HG03135 (cell line): ENCODE measurements around the gene PSD4.
A peak's percentile ranks its signal among the peaks of the same experiment; 100 is the strongest.

Experiments
- ATAC-seq: cut with Tn5 transposase; IDR thresholded peaks from one replicate; pipeline ENCODE4 v1.9.1; 2021; ENCODE audit warnings: mild to moderate bottlenecking, moderate library complexity; ENCODE audit not compliant: unreplicated experiment

The PSD4 gene

GRCh38 chr2:113141451-113141850 is 32.3 kb upstream of the PSD4 start:
- ATAC-seq, result no peak

- ATAC-seq, result no peak
These were observed 31.5 kb upstream of the PSD4 start for GRCh38 chr2:113142290-113142689.

- no peak for ATAC-seq
These were observed 29.5 kb upstream of the PSD4 start for GRCh38 chr2:113144259-113144658.

GRCh38 chr2:113148606-113149552 is 24.9 kb upstream of the PSD4 start:
- ATAC-seq, result no peak

GRCh38 chr2:113149553-113150257 is 24.1 kb upstream of the PSD4 start:
- no peak for ATAC-seq

- no peak for ATAC-seq
These were observed 23.5 kb upstream of the PSD4 start for GRCh38 chr2:113150258-113150601.

- no peak for ATAC-seq
These were observed 18.4 kb upstream of the PSD4 start for GRCh38 chr2:113155331-113155730.

- ATAC-seq, result no peak
These were observed 17.3 kb upstream of the PSD4 start for GRCh38 chr2:113156278-113157117.

GRCh38 chr2:113157118-113157896 is 16.5 kb upstream of the PSD4 start:
- ATAC-seq, result peak; percentile 62

- ATAC-seq, result no peak
These were observed 15.6 kb upstream of the PSD4 start for GRCh38 chr2:113157897-113158753.

- no peak for ATAC-seq
These were observed 14.8 kb upstream of the PSD4 start for GRCh38 chr2:113158884-113159553.

- ATAC-seq, result no peak
These were observed 13.5 kb upstream of the PSD4 start for GRCh38 chr2:113160248-113160647.

- ATAC-seq, result no peak
These were observed 12.8 kb upstream of the PSD4 start for GRCh38 chr2:113160962-113161361.

GRCh38 chr2:113162173-113162572 is 11.6 kb upstream of the PSD4 start:
- no peak for ATAC-seq

- no peak for ATAC-seq
These were observed 10.9 kb upstream of the PSD4 start for GRCh38 chr2:113162869-113163268.

- ATAC-seq, result no peak
These were observed 9.4 kb upstream of the PSD4 start for GRCh38 chr2:113164215-113164929.

- ATAC-seq, result no peak
These were observed 8.7 kb upstream of the PSD4 start for GRCh38 chr2:113164930-113165585.

GRCh38 chr2:113166187-113166645 is 7.6 kb upstream of the PSD4 start:
- ATAC-seq, result no peak
